Hematopoietic multipotent progenitor cell treated with erythropoietin and hydrocortisone succinate and interleukin-3 and kit ligand, for 6 days (in vitro differentiated cells): ENCODE results near the gene CCT7.

ENCODE experiments used
- DNase-seq: peaks from one replicate; pipeline ENCODE4 v3.0.0-alpha.2; 2015

CCT7 gene

DNA sequence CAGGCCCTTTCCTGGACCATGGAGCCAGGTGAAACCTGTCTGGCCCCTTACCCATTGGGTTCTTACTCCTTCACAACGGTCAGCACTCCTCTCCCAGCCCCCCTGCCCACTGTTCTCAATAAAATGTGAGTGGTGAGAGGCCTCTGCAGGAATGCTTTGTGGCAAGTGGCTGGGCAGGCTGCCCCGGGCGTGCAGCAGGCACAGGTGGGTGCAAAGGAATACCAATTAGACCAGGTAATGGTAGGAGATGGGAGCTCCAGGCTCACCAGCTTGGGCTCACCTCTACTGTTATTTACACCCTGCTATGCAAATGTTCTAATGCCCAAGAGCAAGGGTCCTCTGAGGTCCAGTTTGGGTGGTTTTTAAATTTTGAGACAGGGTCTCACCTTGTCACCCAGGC lies 7.0 kb upstream of the CCT7 start:
- no peak for DNase-seq

DNA sequence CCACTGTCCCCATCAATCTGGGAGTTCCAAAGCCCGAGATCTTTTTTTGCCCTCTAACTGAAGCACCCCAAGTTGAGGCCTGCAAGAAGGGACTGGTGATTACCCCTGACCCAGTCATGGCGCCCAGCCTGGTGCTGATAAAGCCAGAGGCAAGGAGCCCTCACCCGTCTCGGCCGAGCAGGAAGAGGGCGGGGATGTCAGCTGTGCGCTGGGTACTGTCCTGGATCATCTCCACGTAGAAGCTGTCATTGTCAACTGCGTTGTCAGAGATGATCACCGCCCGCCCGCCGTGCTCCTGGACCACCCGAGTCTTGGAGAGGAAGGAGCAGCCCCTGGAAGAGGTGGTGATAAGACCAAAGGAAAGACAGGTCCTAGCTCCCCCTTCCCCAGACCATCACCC lies 5.5 kb upstream of the CCT7 start:
- no peak for DNase-seq

DNA sequence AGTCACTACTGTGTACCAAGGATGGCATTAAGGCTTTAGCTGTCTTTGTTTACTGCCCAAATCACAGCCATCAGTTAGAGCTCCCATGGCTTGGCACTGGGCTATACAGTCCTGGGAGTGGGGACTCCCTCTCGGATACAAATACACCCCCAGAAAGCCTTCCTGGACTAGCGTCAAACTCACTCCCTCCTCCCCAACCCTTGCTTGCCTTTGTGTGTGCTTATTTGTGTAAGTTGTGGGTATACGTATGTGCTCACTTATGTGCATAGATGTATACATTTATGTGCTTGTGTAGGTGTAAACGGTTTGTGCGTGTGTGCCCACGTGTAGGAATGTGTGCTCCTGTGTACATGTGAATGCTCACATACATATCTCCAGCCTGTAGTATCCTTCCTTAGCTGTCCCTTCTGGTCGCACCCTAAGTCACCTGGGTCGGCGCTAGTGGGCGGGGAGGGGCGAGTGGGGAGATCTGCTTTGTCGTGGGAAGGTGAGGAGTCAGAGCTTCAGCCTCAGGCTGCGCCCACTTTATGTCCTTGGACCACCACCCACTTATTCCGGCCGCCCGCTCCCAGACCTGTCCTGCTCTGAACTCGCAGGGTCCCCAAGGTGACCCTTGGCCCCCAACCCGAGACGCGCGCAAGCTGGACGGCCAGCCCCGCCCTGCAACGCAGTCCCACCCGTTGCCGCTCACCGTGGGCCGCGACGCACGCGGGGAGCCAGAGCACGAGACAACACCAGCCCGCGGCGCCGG lies 1.5 kb upstream of the CCT7 start:
- DNase-seq, result peak; percentile 60

DNA sequence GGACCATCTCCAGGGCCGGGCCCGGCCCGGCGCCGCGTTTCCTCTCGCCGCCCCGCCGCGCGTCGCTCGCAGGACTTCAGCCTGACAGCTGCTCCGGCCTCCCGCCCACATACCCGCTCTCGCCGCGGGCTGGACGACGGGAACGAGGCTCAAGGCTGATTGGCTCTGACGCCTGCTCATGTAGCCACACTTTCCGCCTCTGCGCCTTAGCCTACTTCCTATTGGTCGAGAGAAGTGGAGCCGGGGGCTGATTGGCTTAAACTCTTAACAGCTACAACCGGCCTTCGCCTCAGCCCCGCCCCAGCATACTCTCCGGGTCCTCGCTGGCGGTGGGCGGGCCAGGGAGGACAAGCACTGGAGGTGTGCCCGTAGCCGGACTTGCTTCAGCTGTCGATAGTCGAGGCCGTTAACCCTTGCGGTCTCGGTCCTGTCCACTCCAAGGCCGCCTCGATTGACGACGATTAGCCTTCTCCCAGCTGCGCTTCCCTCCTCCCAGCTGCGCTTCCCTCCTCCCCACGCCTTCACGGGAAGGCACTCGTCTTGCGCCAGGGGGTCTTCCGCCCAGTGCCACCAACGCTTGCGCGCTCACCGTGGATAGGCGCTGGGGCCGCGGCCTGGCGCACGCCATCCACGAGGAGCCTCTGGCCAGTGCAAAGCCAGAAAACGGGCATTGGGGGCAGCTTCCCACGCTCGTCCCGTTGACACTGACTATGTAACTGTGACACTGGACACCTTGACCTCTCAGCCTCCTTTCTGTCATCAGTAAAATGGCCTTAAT lies 765 bp upstream of the CCT7 start, which contains the start of gene PRADC1:
PRADC1 (minus strand) TSS at position 86 of the 778 bp plus-strand sequence; CDS start at position 7, 79 bp downstream.
- peak; percentile 100 for DNase-seq

DNA sequence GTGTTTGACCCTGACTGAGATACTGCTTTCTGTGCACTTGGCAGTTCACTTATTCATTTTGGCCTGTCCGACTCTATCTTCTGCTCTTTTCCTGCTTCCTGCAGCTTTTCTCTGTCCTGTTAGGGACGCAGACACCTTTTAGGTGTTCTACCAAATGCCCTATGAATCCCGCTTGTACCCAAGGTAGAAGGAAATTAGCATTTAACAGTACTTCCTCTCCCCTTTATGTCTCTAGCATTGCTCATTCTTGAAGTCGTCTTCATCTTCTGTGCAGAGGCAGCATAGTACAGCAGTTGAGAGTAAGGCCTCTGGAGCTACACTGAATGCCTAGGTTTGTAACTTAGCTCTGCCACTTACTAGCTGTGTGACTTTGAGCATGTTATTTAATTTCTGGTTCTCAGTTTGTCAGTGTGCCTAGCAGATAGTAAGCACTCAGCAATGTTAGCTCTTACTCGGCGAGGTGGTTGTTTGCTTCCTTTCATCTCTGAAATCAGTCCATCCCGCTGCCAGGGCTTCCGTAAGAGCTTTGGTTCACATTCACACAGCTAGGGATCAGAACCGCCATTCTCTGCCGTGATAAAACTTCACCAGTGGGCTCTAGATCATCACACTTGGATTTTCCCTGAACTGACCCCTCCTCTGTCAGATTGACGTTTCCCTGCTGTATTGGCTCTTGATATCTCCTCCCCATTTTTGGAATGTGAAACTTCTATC lies 1.4 kb downstream of the CCT7 start:
- DNase-seq, result no peak

DNA sequence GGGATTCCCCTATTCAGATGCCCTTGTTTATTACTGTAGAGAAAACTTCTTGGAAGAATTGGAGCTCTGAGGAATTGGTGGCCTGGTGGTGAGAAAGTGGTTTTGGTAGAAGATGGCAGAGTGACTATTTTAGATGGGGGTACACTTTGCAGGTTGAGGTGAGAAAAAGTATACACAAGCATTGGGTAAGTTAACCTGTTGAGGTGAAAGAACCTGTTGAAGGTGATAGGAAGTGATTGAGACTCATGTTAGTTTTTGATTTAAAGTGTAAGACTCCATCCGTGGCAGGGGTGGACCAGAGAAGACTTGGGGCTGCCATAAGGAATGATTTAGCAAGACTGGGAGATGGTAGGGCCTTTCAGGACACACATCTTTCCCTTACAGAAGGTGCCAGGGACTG lies 3.1 kb downstream of the CCT7 start:
- DNase-seq, result no peak

DNA sequence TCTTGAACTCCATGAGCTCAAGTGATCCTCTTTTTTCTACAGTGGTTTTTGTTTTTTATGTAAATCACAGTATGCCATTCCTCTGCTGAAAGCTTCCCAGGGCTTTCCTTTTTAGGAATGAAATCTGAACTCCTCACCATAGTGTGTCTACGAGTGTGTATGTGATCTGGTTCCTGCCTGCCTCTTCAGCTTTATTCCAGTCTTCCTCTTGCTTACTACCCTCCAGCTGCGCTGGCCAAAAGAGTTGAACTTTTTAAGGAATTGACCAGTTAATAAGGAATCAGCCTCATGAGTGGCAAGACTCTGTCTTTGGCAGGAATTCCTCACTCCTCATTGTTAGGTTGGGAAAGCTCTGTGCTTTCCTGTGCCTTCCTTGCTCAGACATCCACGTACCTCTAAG lies 4.0 kb downstream of the CCT7 start:
- DNase-seq, result no peak

DNA sequence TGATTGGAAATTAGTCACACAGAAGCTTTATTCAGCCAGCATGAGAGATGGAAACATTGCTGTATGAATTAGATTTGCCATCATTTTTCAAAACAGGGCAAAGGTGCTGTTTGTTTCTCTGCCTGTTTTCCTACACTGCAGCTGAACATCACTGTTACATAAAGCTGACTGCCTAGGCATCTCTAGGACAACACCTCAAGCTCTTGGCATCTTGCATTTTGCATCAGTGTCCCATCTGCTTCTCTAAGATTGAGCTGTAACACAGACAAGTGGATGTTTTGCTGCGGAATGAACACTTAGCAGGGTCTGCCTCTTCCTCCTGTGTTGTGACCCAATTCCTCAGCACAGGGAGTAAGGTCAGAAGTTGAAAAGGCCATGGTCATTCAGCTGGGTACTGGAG lies 4.9 kb downstream of the CCT7 start:
- no peak for DNase-seq

DNA sequence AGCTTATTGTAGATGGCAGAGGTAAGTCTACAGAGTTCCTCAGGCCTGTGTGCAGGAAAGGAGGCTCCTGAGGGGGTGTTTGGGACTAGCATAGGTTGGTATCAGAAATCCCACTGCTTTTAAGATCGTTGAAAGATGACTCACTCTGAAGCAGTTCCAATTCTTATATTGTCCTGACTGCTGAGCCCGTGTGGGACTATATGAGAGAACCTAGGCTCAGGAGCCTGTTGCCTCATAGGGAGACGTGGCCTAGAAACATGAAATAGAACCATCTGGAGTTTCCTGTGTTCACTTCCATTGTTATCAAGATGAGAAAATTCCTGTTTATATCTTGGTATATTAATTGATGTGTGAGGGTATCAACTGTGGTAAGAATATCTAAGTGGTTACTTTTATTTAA lies 5.7 kb downstream of the CCT7 start:
- no peak for DNase-seq

DNA sequence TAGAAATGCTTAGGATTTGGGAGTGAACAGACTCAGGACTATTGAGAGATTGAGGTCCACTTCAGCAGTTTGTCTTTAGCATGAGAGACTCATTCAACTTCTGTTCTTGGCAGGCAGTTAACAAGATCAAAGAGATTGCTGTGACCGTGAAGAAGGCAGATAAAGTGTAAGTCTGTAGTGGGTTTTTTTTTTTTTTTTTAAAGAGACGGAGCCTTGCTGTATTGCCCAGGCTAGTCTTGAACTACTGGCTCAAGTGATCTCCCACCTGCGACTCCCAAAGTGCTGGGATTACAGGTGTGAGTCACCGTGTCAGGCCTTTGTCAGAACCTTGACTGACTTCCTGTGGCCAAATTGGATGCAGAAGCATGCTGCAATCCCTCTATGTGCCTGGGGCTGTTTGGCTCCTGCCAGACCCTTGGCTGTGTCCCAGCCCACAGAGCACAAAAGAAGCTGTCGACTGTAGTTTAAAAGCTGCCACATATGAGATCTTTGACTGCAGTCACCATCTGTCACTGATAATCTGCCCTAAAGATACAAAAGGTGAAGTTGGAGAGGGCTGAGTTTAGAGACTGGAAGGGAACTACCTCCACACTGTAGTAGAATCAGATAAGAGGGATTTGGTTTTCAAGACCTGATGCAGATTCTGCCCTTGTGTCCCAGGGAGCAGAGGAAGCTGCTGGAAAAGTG lies 9.9 kb downstream of the CCT7 start:
- peak; percentile 62 for DNase-seq

DNA sequence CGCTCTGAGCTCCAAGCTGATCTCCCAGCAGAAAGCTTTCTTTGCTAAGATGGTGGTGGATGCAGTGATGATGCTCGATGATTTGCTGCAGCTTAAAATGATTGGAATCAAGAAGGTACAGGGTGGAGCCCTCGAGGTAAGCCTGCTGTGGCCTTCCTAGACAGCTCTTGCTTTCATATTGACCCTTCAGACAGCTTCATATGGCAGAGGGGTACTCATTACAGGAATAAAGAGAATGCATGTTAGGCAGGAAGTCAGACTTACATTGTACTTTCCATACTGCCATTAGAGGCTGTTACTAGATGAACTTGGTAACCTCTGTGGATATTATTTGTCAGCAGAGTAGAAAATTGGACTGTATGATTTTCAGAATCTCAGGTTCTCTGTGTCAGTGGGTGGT lies 10.5 kb downstream of the CCT7 start:
- no peak for DNase-seq

DNA sequence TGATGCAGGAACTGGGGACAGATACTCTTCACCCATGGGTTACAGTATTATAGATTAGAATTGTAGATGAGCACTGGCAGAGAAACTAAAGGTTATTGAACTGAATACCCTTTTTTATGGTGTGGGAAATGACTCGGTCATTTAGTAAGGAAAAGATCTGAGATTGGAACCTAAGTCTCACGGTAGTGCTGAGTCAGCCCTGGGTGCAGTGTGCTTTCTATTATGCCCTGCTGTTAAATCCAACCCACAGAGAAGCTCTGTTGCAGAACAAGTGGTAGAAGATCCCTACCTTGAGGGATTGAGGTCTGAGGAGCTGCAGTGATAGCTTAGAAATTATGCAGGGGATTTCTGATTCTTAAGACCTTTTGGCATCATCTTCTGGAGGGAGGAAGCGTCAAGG lies 12.7 kb downstream of the CCT7 start:
- DNase-seq, result no peak

DNA sequence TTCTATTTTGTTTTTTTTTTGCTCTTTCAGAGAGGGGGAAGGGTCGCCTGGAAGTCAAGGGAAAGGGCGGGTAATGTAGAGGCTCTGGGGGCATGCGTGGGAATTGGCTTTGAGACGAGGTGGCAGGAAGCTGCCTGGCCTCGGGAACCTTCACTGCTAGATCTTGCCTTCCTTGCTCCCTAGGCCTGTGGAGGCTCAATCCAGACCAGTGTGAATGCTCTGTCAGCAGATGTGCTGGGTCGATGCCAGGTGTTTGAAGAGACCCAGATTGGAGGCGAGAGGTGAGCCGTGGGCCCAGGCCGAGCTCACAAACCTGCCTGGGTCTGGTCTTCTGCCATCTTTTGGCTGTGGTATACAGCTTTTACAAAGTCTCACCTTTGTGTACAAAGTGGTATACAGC lies 15.5 kb downstream of the CCT7 start:
- no peak for DNase-seq

DNA sequence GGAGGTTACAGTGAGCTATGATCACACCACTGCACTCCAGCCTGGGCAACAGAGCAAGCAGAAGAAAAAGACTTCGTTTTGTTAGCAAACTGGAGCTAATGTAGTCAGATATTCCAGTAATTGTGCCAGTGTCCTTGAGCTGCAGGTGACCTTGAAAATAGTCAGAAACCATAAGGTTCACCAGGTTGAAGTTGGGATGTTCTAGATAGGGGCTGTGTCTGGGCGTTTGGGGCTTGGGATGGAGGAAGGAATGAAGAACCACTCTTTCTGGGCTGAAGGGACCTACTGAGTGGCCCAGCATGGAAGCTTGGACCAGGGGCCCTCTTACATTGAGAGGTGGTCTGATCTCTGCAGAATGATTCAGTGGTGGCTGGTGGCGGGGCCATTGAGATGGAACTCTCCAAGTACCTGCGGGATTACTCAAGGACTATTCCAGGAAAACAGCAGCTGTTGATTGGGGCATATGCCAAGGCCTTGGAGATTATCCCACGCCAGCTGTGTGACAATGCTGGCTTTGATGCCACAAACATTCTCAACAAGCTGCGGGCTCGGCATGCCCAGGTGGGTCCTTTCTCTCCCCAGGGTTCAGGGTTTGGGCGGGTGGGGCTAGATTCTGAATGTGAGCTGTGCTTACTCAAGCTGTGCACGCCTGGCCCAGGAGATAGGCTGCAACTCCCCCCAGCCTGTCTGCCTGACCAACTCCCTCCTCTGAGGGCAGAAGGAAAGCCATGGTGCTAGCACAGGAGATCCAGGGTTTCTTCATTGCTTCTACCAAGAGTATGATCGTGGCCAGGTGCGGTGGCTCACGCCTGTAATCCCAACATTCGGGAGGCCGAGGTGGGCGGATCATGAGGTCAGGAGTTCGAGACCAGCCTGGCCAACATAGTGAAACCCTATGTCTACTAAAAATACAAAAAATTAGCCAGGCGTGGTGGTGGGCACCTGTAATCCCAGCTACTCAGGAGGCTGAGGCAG lies 17.1 kb downstream of the CCT7 start:
- DNase-seq, result no peak

DNA sequence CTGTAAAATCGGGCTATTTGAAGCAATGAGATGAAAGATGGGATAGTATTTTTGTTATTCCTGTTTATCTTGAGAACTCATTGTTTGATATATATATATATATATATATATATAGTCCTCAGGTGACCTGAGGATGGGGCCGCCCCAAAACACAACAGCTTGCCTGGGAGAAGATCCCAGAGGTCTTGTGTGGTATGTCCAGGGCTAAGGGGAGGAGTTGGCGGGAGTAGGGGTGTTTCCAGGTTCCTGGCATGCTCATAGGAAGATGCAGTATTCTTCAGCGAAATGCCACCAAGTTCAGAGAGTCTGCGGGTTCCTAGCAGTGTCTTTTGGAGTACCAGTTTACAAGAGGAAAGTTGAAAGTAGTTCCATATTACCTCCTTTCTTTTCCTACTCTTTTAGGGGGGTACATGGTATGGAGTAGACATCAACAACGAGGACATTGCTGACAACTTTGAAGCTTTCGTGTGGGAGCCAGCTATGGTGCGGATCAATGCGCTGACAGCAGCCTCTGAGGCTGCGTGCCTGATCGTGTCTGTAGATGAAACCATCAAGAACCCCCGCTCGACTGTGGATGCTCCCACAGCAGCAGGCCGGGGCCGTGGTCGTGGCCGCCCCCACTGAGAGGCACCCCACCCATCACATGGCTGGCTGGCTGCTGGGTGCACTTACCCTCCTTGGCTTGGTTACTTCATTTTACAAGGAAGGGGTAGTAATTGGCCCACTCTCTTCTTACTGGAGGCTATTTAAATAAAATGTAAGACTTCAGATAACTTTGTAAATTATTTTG lies 18.3 kb downstream of the CCT7 start:
- no peak for DNase-seq

DNA sequence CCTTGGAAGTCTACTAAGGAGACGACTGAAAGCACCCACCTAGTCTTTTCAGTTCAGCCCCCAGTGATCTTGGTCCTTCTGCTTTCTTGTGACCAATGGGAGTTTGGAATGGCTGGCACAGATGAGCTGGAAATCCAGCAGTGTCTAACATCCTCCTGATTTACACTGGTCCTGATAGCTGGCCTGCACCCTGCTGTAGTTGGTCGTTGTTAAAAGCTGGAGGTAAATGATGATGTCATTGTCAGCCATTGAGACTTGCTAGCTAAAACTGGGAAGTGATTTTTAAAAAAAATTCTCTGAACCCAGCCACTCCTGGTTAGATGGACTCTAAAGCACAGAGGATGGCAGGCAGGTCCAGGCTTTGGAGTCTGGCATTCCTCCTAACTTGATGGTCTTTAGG lies 19.3 kb downstream of the CCT7 start:
- no peak for DNase-seq

DNA sequence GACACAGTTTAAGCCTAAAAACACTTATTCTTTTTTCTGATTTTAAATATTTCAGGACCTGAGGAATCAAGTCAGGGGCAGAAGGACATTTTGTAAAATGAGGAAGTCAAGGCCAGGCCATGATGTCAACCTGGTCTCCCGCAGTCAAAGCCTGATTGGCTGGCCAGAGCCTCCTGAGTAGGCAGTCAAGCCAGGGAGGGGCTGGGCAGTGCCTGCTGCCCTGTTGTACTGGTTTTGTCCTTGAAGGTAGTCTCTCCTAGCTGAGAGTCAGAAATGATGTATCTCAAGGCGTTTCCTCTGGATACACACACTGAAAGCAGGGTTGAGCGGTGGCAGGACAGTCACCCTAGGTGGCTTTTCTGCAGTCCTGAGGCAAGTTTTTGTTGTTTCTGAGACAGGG lies 19.8 kb downstream of the CCT7 start:
- DNase-seq, result peak; percentile 50

DNA sequence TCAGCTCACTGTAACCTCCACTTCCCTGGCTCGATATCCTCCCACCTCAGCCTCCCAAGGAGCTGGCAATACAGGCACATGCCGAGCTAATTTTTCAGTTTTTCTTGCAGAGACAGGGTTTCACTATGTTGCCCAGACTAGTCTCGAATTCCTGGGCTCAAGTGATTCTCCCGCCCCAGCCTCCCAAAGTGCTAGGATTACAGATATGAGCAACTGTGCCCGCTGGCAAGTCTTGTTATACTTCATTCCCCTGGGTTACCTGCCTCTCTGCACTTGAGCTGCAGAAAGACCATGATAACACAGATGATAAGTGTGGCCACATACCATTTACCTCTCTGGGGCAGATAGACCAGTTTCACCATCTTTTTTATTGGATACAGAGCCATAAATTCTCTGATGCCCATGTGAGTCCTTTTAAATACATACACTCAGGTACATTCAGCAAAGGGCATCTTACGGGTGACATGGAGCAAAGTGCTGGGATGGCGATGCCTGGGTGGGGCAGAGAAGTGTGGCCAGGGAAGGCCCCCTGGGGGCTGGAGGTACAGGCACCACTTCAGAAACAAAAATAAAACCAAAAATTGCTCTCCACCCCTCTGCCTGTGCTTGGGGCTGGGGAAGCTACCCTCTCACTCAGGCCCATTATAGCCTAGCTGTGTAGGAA lies 20.4 kb downstream of the CCT7 start:
- no peak for DNase-seq

DNA sequence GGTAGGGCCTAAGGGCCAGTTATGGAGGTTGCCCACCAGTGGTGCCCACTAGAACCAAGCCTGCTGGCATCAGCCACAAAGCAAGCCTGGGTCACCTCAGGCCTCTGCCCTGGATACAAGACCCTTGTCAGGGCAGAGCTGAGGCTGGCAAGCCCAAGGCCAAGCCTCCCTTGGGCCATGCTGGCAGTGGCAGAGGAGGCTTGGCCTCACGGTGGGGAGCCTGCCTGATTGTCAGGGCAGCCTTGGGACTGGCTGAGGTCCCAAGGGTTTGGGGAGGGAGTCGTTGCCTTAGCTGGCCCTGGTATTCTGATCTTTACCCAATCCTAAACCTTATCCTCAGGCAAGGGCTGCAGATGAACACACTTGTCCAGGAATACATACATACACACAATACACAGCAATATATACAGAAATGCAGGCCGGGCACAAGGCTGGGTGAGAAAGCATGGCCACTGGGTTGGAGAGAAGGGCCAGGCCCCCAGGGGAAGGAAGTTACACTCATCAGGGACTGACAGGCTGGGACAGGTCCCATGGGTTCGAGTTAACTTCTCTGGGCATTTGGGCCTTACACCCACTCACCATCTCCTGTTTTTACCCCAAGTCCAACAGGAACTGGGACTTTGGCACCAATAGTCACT lies 21.0 kb downstream of the CCT7 start:
- DNase-seq, result no peak
